ENCODE data around the gene BBS4. TPM values are rescaled to one million over a fixed set of nuclear protein-coding genes. Genes with fewer than 3 reads are reported as not detected.
"Not testable (repeated sequence)": the region's sequence is repeated elsewhere in the genome, so short reads cannot be mapped to it uniquely, and the experiment has no call there.

BBS4 gene
- total RNA-seq, 1 donor = 38.0 TPM

- Histone ChIP-seq H3K79me2 (ENCODE audit: insufficient read depth, low read length) (no peaks in the 10 kb centered on the region), H3K4me1 (ENCODE audit: insufficient read depth, low read length) (no peaks in the 10 kb centered on the region), H2AFZ (ENCODE audit: low read length) (no peak overlapping the region), H4K20me1 (ENCODE audit: insufficient read depth, low read length) (peaks cover 2% of the 10 kb centered on the region), H3K4me3 (ENCODE audit: insufficient read depth, low read length) (no peak overlapping the region), H3K27ac (ENCODE audit: low read depth, low read length) (no peak overlapping the region), H3K4me2 (ENCODE audit: insufficient read depth, low read length) (no peak overlapping the region), H3K9me3 (ENCODE audit: low read depth, low read length) (no peaks in the 10 kb centered on the region), H3K36me3 (ENCODE audit: insufficient read depth, low read length) (no peaks in the 10 kb centered on the region), H3K27me3 (ENCODE audit: insufficient read depth, low read length) (no peaks in the 10 kb centered on the region)
- DNase-seq (ENCODE audit: insufficient read length, low spot score, missing footprints) = no peak
- TF ChIP-seq CTCF (IDR thresholded peaks at IDR 0.05; ENCODE audit: extremely low read depth, low read depth, low read length) = no peak
Measured at GRCh38 chr15:72725446-72725845, 39.4 kb downstream of the BBS4 start.

- H3K27me3 ChIP-seq (ENCODE audit: insufficient read depth, low read length); H4K20me1 ChIP-seq (ENCODE audit: insufficient read depth, low read length); H2AFZ ChIP-seq (ENCODE audit: low read length); H3K4me2 ChIP-seq (ENCODE audit: insufficient read depth, low read length); H3K36me3 ChIP-seq (ENCODE audit: insufficient read depth, low read length); H3K79me2 ChIP-seq (ENCODE audit: insufficient read depth, low read length); H3K9me3 ChIP-seq (ENCODE audit: low read depth, low read length); DNase-seq (ENCODE audit: insufficient read length, low spot score, missing footprints); H3K4me3 ChIP-seq (ENCODE audit: insufficient read depth, low read length); H3K4me1 ChIP-seq (ENCODE audit: insufficient read depth, low read length); H3K27ac ChIP-seq (ENCODE audit: low read depth, low read length): not testable (repeated sequence)
Measured at GRCh38 chr15:72725851-72726250, 39.8 kb downstream of the BBS4 start.

GRCh38 chr15:72727154-72727553, 41.1 kb downstream of the BBS4 start:
- Histone ChIP-seq H3K4me2 (ENCODE audit: insufficient read depth, low read length) (no peak overlapping the region), H3K9me3 (ENCODE audit: low read depth, low read length) (no peaks in the 10 kb centered on the region), H4K20me1 (ENCODE audit: insufficient read depth, low read length) (peaks cover 2% of the 10 kb centered on the region), H3K36me3 (ENCODE audit: insufficient read depth, low read length) (peaks cover 3% of the 10 kb centered on the region), H3K4me1 (ENCODE audit: insufficient read depth, low read length) (no peaks in the 10 kb centered on the region), H3K27me3 (ENCODE audit: insufficient read depth, low read length) (no peaks in the 10 kb centered on the region), H3K27ac (ENCODE audit: low read depth, low read length) (no peak overlapping the region), H2AFZ (ENCODE audit: low read length) (no peak overlapping the region), H3K4me3 (ENCODE audit: insufficient read depth, low read length) (no peak overlapping the region), H3K79me2 (ENCODE audit: insufficient read depth, low read length) (no peaks in the 10 kb centered on the region)
- TF ChIP-seq CTCF (IDR thresholded peaks at IDR 0.05; ENCODE audit: extremely low read depth, low read depth, low read length) = no peak
- DNase-seq (ENCODE audit: insufficient read length, low spot score, missing footprints) = no peak

- not testable (repeated sequence) for H3K79me2 ChIP-seq (ENCODE audit: insufficient read depth, low read length); H2AFZ ChIP-seq (ENCODE audit: low read length); H3K27me3 ChIP-seq (ENCODE audit: insufficient read depth, low read length); H3K4me3 ChIP-seq (ENCODE audit: insufficient read depth, low read length); H3K9me3 ChIP-seq (ENCODE audit: low read depth, low read length); H4K20me1 ChIP-seq (ENCODE audit: insufficient read depth, low read length); DNase-seq (ENCODE audit: insufficient read length, low spot score, missing footprints); H3K27ac ChIP-seq (ENCODE audit: low read depth, low read length); H3K4me1 ChIP-seq (ENCODE audit: insufficient read depth, low read length); H3K4me2 ChIP-seq (ENCODE audit: insufficient read depth, low read length); H3K36me3 ChIP-seq (ENCODE audit: insufficient read depth, low read length)
Measured at GRCh38 chr15:72728249-72728648, 42.2 kb downstream of the BBS4 start.

- no peak overlapping the region for H3K4me2 ChIP-seq (ENCODE audit: insufficient read depth, low read length)
- no peaks in the 10 kb centered on the region for H3K79me2 ChIP-seq (ENCODE audit: insufficient read depth, low read length)
- H3K36me3 ChIP-seq (ENCODE audit: insufficient read depth, low read length) = peaks cover 6% of the 10 kb centered on the region
- H3K27me3 ChIP-seq (ENCODE audit: insufficient read depth, low read length) = no peaks in the 10 kb centered on the region
- no peak overlapping the region for H2AFZ ChIP-seq (ENCODE audit: low read length)
- TF ChIP-seq CTCF (IDR thresholded peaks at IDR 0.05; ENCODE audit: extremely low read depth, low read depth, low read length) = no peak
- DNase-seq (ENCODE audit: insufficient read length, low spot score, missing footprints) = peak; percentile 46
- H3K9me3 ChIP-seq (ENCODE audit: low read depth, low read length) = no peaks in the 10 kb centered on the region
- no peaks in the 10 kb centered on the region for H3K4me1 ChIP-seq (ENCODE audit: insufficient read depth, low read length)
- H3K4me3 ChIP-seq (ENCODE audit: insufficient read depth, low read length) = no peak overlapping the region
- no peaks in the 10 kb centered on the region for H4K20me1 ChIP-seq (ENCODE audit: insufficient read depth, low read length)
- no peak overlapping the region for H3K27ac ChIP-seq (ENCODE audit: low read depth, low read length)
Measured at GRCh38 chr15:72728821-72729220, 42.8 kb downstream of the BBS4 start.
